Measurements from ENCODE around the gene TPH1. TPM values are rescaled to one million over a fixed set of nuclear protein-coding genes. Genes with fewer than 3 reads are reported as not detected.

Gene TPH1
- total and polyA plus RNA-seq, 9 of the 15 experiments (the other 6 are each of a cell fraction or from before 2014, with no cell fraction given) = 0.04 to 0.29 (median 0.17) TPM

DNA sequence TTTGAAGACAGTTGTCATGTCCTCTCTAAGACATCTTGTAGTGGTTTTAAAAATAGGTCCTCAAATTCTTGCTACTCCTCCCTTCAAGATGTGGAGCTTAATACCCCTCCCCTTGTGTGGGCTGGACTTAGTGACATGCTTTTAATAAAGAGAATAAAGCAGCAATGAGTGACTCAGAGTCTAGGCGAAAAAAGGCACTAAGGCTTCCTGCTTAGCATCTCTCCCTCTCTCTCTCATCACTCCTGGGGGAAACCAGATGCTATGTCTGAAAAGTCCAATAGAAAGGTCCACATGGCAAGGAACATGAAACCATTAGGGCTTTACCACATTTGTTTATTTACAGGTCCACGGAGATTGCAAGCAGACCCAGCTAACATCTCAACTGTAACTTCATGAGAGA is 44.9 kb downstream of the TPH1 start:
- no peak for FAIRE-seq
- H4K20me1 ChIP-seq (replicated peaks; ENCODE audit: control insufficient read depth, insufficient read depth, low read length) = no peaks in the 10 kb centered on the region
- no peak overlapping the region for H3K9ac ChIP-seq (ENCODE audit: insufficient read depth in 1 of 2, low read depth in 2 of 2, low read length in 2 of 2)
- no TSS peak for BruUV-seq (replicated peaks)
- H3K4me1 ChIP-seq (replicated peaks in 1 of 2; ENCODE audit: control insufficient read depth in 2 of 2, insufficient read depth in 2 of 2, low read length in 2 of 2) = no peaks in the 10 kb centered on the region
- TF ChIP-seq KDM5B (IDR thresholded peaks at IDR 0.05; ENCODE audit: insufficient replicate concordance, low read depth, low read length) = no peak
- no peak for TF ChIP-seq SETDB1 (IDR thresholded peaks at IDR 0.05; ENCODE audit: low read length)
- TF ChIP-seq STAG1 (CRISPR knock-in tag; IDR thresholded peaks at IDR 0.05; ENCODE audit: borderline replicate concordance) = no peak
- no peak for TF ChIP-seq SLC30A9 (CRISPR knock-in tag; IDR thresholded peaks at IDR 0.05)
- no peak for TF ChIP-seq RBM22 (IDR thresholded peaks at IDR 0.05; ENCODE audit: low read depth, low read length, poor library complexity, severe bottlenecking)
- no peak for TF ChIP-seq KLF10 (CRISPR knock-in tag; IDR thresholded peaks at IDR 0.05)
- no peak for TF ChIP-seq DDX20 (tag; IDR thresholded peaks at IDR 0.05; ENCODE audit: low read depth)
- TF ChIP-seq ZNF75A (CRISPR knock-in tag; IDR thresholded peaks at IDR 0.05) = no peak
- no peak for TF ChIP-seq ZBTB9 (CRISPR knock-in tag; IDR thresholded peaks at IDR 0.05)
- no peak for TF ChIP-seq SAP30 (IDR thresholded peaks at IDR 0.05; ENCODE audit: borderline replicate concordance, insufficient read depth, low read depth, low read length, poor library complexity, severe bottlenecking)
- TF ChIP-seq, protein P1, sequence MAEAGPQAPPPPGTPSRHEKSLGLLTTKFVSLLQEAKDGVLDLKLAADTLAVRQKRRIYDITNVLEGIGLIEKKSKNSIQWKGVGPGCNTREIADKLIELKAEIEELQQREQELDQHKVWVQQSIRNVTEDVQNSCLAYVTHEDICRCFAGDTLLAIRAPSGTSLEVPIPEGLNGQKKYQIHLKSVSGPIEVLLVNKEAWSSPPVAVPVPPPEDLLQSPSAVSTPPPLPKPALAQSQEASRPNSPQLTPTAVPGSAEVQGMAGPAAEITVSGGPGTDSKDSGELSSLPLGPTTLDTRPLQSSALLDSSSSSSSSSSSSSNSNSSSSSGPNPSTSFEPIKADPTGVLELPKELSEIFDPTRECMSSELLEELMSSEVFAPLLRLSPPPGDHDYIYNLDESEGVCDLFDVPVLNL (CRISPR knock-in tag; IDR thresholded peaks at IDR 0.05; ENCODE audit: low read depth) = no peak
- CTCF ChIA-PET (ENCODE audit: low intra/inter-chr PET ratio) = interaction anchor here (0.5 kb wide), 1 partner anchor 114 kb away, joined by 3 read pairs; no protein-coding TSS in a partner anchor
- H3K4me2 ChIP-seq (ENCODE audit: insufficient read depth, low read length) = no peak overlapping the region
- intact Hi-C loops (cut with micrococcal nuclease) (no loop called here), in situ Hi-C loops (cut with MboI) (no loop called here)
- POLR2A ChIA-PET = interaction anchor here (0.9 to 1.6 kb wide), 2 partner anchors 13 to 14 kb away, joined by 3 to 4 read pairs; no protein-coding TSS in a partner anchor
- no peaks in the 10 kb centered on the region for H3K27me3 ChIP-seq (ENCODE audit: control insufficient read depth in 2 of 2, insufficient read depth in 2 of 2, low read length in 2 of 2)
- WGBS (ENCODE audit: insufficient coverage, low coverage, missing lambda C conversion rate) = 40% methylated on average over 2 of the region's 2 CpGs
- no peak for ATAC-seq
- H3K36me3 ChIP-seq (ENCODE audit: control insufficient read depth, insufficient read depth, low read length) = peaks cover 26% of the 10 kb centered on the region
- no peaks in the 10 kb centered on the region for H3K9me1 ChIP-seq (ENCODE audit: control insufficient read depth, insufficient read depth, low read length)
- no peak overlapping the region for H3K27ac ChIP-seq (ENCODE audit: extremely low read depth, low read depth, low read length)
- no peak overlapping the region for H2AFZ ChIP-seq (ENCODE audit: low read depth, low read length)
- no peaks in the 10 kb centered on the region for H3K9me3 ChIP-seq (replicated peaks; ENCODE audit: control insufficient read depth, insufficient read depth, low read depth, low read length)
- H3K4me3 ChIP-seq = no peak overlapping the region
- H3K79me2 ChIP-seq (ENCODE audit: control insufficient read depth, insufficient read depth, low read length) = no peaks in the 10 kb centered on the region
- DNase-seq (ENCODE audit: extremely low read depth in 1 of 4, low spot score in 3 of 4) = no peak
